A204.1 (cell line): ENCODE measurements around the gene HNRNPR.
A peak's percentile ranks its signal among the peaks of the same experiment; 100 is the strongest.

ENCODE experiments used
- FAIRE-seq: peaks from 2 replicates; lab custom pipeline; 2012; peaks lifted over from hg19 to GRCh38; lab: Jason Lieb, UNC

HNRNPR gene

DNA sequence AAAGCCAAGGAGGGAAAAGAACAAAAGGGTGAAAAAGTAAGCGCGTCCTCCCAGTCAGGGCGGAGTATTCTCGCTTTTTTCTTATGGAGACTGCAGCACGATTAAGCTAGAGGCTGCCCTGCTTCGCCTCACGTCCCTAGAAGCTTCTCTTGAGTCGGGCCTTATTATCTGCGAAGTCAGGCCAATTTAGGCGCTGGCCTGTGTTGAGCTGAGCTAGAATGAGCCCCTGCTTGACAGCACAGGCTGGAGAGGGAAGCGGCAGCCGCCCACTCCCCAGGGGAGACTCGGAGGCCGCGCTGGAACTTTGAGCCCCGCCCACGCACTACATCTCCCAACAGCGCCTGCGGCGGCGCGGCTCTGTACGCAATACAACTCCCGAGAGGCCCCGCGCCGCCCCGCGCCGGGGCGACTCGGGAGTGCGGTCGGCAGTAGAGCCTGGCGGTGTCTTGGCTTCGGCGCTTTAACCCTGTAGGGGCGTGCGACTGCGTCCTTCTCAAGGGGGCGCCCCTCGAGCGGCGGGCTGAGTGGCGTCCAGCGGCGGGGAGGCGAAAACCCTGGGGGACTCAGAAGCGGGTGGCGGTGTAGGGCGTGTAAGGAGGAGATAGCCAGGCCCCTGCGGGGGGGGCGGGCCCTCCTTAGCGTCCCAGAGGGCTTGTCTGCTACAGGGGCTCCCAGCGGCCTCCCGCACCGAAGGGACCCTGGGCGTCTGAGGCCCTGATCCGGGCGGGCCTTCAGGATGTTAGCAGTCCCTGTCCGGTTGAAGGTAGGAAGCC, 24.7 kb upstream of the HNRNPR start:
- FAIRE-seq, result no peak

DNA sequence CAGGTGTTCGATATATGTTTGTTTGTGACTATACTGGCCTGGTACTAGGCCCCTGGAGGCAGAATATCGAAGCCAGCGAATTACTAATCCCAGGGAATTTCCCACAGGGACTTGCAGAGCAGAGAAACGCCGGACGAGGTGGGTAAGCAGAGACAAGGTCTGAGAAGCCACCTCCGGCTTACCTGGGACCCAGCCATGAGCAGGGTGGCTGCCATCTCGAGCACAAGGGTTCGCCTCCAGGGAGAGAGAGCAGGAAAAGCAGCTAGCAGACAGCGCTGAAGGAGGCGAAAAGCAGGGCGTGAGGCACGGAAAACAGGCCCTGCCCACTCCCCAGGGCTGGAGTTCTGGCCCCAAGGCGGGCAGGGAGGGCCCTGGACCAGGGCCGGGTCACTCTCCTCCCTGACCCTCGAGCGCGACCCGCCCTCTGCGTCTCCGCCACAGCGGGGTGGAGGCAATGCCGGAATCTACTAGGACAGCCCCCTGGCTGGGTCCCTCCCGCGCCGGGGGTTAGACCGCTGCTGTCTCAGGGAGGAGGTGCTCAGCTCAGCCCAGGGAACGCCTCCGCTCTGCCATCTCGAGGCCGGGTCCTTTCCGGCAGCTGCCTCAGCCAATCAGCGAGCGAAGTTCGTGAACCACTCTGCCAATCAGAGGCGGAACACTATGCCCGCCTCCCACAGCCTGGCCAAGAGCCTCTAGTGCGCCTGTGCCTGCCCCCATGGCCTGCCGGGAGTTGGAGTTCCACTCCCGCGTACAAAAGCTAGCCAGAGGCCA, 23.9 kb upstream of the HNRNPR start:
- FAIRE-seq, result peak; percentile 95

DNA sequence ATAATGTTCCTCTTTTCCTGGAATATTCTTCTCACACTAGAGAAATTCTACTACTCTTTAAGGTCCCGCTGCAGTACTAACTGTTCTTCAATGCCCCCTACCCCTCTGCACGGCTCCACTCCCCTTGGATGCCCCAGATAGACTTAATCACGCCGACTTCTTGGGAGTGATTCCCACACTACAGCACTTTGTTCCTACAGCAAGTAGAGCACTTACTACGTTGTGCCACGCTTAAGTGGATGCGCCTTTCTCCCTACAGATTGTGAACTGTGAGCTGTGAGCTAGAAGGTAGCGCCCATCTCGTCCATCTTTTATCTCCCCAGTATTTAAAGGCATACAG, 23.3 kb upstream of the HNRNPR start:
- FAIRE-seq, result no peak

DNA sequence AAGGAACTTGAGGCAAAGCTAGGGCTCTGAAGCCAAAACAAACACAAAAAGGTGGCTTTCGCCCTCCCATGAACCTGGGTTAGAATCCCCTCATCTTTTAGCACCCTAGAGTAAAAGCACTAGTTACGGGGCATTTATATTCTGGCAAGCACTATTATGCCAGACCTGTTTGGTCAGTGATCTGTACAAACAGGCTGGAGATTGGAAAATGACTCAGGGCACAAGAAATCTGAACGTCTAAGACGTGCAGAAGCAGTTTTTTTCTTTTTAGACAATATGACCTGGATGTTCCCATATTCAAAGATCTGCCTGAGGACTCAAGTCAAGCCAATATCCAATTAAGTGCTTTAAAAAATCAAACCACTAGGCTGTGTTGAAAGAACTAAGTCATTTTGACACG, 22.5 kb upstream of the HNRNPR start:
- FAIRE-seq, result no peak

DNA sequence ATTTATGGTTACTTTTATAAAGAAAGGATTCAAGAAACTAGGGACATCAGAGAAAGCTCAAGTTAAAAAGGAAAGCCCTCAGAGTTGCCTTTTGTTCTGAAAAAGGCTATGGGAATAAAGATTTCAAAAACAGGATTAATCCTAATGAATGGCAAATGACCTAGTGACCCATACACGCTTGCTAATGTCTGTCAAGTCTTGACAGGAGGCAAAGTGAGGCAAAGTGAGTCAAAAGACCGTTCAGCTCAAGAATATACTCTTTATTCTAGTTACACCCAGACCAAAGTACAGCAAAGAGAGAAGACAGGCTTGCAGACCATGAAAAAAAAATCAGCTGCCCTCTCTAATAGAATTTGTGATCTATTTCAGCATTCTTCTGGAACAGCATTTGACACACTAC, 22.1 kb upstream of the HNRNPR start:
- FAIRE-seq, result no peak

DNA sequence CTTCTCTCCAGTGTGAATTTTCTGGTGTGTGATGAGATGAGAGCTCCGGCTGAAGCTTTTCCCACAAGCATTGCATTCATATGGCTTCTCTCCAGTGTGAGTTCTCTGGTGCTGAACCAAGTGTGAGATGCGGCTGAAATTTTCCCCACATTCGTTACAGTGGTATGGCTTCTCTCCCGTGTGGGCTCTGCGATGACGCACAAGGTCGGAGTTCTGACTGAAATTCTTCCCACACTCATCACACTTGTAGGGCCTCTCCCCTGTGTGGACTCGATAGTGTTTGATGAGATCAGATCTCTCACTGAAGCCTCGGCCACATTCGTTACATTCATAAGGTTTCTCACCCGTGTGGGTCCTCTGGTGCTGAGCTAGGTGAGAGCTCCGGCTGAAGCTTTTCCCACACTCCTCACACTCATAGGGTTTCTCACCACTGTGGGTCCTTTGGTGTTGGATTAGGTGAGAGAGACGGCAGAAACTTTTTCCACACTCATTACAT, 18.2 kb upstream of the HNRNPR start:
- FAIRE-seq, result no peak

DNA sequence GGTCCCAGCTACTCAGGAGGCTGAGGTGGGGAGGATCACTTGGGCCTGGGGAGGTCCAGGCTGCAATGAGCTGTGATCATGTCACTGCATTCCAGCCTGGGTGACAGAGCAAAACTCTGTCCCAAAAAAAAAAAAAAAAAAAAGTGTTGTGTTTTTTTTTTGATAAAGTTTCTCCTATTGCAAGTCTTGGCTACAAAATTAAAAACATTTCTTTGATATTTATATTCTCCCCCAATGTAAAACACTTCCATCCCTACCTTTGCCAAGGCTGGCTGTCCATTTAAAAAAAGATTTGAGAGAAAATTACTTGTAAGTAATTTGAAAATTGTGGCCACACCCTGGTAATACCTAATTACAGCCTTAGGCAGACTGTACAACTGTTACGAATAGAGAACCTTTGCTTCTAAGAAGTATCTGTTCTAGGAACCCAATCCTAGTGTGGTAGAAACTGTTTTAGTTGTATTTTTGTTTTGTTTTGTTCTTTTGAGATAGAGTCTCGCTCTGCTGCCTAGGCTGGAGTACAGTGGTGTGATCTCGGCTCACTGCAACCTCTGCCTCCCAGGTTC, 14.3 kb upstream of the HNRNPR start:
- no peak for FAIRE-seq

DNA sequence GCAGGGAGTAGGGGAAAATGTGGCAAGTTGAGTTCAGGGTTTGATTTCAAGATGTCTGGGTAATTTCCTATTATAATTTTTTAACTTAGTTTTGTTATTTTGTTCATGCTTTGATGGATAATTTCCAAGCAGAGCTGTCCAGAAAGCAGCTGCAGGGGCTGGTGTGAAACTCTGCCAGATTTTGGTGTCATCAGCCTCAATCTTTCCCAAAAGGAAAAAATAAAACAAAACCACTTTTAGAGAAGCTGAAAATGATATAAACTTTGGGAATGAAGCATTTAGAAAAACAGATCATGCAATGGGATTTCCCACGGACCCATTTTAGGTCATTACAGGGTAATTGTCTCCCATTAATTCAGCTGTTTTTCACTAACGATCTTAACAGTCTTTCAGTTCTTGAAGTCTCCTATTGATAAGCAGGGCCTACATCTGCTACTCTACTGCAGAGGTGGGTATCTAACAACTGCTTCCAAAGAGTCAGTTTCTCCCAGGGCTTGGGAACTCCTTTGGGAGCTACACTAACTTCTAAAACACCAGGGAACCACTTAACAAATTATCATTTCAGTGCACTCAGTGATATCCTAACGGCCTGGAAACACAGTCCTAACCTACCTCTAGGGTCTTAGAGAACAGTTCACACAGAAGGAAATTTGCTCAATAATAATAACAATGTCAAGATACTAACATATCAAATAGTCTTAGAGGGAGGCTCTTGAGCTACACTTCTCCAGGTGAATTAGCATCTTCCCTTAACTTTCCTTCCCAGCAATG, 13.2 kb upstream of the HNRNPR start:
- no peak for FAIRE-seq

DNA sequence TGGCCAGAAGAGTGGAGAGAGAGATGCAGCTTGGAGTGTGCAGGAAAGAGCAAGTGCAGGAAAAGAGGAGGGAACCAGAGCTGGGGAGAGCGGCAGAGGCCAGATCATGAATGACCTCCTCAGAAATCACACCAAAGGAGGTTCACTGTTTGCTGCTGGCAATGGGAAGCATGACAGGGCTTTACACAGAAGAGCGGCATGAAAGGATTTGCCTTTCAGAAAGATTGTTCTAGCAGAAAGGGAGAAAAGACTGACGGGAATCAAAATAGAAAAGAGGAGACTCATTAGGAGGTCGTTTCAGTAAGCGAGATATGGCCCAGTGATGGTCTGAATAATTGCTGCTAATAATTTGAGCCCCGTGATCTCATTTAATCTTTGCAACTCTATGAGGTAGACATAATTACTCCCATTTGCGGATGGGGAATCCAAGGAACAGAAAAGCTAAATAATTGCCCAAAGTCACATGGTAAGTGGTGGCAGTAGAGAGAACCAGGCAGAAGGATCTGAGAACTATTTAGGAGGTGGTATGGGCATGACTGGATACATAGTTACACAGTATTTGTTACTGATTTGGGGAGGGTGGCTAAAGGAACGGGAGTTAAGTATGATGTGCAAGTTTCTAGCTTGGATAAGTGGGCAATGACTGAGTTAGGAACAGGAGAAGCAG, 12.5 kb upstream of the HNRNPR start:
- no peak for FAIRE-seq

DNA sequence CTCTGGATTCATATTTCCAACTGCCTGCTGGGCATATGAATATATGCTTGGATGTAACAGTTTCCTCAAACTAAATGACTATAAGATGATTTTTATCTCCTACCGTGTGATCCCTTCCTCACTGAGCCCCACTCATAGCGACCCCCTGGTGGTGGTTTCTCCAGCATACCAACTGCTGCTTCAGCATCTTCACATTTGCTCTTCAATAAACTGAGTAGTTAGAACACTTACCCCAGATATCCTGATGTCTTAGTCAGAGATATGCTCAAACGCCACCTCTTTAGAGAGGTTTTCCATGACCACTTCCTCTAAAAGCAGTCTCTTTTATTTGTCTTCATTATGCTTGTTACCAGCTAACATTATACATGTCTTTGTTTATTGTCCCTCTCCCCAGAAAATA, 10.2 kb upstream of the HNRNPR start:
- no peak for FAIRE-seq

DNA sequence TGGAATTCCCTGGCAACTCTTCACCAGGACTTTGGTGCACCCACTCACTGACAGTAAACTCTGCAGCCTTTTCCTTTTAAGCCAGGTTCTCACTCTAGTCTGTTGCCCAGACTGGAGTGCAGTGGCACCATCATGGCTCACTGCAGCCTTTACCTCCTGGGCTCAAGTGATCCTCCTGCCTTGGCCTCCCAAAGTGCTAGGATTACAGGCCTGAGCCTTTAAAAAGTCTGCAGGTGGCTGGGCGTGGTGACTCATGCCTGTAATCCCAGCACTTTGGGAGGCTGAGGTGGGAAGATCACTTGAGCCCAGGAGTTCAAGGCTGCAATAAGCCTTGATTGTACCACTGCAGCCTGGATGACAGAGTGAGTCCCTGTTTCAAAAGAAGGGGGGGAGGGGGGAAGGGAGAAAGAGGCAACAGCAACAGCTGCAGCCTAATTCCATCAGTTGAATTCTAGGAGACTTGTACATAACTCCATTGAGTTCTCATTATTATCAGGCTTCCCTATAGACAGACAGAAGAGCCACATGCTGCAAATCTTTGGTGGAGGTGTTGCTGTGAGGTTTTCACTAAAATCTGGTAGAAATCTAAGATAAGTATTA, 8.1 kb upstream of the HNRNPR start:
- FAIRE-seq, result no peak

DNA sequence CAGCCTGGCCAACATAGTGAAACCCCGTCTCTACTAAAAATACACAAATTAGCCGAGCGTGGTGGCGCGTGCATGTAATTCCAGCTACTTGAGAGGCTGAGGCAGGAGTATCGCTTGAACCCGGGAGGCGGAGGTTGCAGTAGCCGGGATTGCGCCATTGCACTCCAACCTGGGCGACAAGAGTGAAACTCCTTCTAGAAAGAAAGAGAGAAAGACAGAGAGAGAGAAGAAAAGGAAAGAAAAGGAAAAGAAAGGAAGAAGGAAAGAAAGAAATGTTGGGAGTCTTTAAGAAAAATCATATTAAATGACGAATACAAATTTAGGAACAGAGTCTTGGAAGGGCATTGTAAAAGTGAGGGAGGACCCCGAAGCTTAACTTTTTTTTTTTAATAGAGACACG, 1.8 kb upstream of the HNRNPR start:
- no peak for FAIRE-seq

DNA sequence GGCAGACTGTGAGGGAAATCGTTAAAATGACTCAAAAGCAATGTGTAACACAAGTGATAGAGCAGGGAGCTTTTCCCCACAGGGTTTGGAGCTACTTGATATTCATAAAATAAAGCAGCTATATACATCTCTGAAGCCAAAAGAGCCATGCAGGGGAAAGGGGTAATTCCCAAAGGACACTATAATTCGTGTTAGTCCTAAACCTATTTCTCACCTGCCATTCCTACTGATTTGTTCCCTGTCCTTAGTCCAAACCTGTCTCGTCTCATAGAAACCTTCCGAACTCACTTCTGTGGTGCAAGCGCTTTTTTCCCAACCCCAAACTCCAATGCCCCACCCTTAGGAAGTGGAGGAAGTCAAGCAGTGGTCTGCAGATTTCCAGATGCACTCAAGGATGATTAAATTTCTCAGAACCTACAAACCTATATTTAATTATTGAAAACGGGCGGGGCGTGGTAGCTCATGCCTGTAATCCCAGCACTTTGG, 946 bp upstream of the HNRNPR start:
- FAIRE-seq, result no peak

DNA sequence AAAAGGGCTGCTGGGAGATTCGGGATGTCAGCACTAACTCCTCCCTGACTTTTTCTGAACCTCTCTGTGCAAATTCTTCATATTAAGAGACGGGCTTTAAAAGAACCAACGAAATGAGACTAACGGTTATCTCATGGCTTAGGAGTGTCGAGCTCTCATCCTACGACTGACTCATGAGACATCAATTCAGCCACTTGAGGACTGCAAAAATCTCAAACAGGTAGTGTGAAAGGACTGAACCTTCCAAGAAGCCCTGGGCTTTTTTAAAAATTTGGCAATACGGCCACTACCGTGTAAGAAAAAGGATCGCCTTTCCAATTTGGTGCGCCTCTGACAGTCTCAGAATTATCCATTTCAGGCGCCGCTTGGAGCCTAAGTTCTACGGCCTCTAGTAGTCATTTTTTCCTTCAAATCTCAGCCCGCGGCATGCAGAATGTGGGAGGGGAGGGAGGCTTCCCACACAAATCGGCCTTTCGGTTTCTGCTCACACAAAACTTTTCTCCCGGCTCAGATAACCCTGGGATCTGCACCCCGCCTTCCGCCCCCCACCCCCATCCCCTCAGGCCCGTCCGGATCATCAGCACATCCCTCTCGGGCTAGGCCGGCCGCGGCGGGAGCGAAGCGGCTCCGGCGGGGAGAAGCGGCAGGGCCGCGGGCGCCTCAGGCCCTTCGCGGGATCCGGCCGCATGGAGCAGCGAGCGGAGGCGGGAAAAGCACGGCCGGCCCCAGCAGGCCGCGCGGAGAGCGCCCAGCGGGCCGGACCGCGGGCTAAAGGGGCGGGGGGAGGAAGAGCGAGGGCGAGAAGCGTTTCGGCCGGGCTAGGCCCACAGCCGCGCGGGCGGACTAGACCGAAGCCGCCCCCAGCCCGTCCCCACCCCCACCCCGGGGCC, 618 bp downstream of the HNRNPR start:
- no peak for FAIRE-seq

DNA sequence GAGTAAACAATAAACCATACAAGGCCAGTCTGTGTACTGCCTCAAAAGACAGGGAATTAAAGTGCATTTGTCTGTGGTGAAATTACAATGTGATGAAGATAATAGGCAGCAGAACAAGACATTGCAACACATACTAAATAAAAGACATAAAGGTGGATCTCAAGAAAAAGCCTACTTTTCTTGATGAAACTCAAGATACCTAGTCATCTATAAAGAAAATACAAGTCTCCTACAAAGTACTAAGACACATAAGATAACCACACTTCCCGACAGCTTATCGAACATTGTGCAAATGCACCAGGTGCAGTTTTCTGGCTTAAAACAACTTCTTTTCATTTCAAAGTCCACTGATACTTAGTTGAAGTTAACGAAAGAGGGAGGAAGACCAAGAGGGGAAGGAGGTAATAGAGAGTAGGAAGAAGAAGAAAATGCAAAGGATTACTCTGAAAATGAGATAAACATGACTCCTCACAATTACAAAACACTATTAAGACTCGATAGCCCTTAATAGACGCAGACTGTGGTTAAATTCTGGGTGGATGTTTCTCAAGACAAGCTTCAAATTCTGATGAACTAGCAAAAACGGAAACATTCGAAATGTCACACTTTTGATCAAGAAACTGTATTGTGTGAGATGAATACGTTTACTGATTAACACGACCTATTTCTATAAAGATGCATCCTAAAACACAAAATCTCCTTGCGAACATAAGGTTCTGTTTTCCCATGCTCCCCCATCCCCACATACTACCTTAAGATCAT, 2.0 kb downstream of the HNRNPR start:
- no peak for FAIRE-seq

DNA sequence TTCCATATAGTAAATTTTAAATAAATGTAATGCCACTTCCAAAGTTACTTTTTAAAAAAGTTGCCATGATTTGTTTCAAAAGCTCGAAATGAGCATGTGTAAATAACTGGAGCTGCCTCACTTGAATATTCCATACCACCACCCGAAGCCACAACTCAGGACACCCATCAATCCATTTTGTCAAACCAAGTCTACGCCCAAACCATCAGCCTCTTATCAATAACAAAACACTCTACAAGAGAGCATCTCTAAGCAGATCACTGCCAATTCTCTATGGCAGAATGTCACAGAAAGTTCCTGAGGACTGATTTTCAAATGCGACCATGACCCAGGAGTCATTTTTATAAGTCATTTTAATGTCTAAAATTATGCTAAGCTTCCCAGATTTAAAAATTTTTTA, 4.5 kb downstream of the HNRNPR start:
- FAIRE-seq, result no peak

DNA sequence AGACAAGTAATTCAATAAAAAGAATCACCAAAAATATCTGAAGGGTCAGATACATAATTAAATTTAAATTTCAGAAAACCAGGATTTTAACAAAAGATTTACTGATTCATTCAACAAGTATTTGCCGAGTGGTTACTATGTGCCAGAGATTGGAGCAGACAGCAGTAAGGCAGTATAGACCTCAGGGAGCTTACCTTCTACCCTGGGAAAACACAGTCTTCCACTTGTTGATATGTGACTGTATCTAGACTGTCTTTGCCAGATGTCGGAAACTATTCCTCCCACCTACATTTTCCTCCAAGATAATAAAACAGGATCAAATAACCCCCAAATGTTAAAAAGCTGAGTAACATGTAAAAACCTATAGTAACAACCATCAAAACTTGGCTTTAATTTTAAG, 6.2 kb downstream of the HNRNPR start:
- no peak for FAIRE-seq

DNA sequence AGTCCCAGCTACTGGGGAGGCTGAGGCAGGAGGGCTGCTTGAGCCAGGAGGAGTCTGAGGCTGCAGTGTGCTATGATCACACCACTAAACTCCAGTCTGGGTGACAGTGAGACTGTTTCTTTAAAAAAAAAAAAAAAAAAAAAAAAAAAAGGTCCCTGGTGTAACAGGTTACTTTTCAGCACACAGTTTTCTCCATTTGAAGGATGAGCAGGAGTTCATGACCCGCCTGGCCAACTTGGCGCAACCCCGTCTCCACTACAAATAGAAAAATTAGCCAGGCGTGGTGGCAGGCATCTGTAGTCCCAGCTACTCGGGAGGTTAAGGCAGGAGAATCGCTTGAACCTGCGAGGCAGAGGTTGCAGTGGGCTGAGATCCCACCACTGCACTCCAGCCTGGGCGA, 12.4 kb downstream of the HNRNPR start:
- FAIRE-seq, result no peak

DNA sequence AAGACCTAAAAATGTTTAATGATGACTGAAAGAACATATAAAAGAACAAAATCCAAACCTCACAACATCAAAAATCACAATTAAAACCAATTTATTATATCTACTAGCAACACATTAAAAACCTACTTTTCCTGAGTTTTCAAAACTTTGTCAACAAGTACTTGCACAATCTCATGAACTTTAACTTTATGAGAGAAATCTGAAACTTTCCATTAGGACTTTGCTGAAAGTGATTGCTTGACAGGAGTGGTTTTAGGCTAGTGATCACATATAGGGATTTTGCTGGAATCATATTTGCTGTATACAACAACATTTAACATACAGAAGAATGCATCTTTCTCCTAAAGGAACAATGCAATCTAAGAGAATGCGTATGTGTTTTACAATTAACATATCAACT, 13.2 kb downstream of the HNRNPR start:
- no peak for FAIRE-seq

DNA sequence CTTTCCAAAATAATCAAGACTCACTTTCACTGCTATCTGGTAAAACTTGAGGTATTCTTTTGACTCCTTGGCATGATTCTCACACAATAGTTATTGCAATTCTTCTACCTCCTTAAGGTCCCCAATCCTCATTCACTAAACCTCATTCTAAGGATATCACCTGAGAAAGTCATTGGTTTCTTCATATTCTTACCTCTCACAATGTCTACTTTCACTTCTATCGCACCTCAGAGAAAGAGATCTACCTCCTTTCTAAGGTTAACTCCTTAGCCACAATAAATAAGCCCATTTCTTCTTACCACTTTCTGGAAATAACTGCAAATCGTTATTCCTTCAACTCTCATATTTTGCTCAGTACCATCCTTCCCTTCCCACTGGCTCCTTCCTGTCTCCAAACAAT, 18.7 kb downstream of the HNRNPR start:
- FAIRE-seq, result no peak
